Neuron (in vitro differentiated cells): Measurements from ENCODE around the gene VWA7.
"Not testable (repeated sequence)": the region's sequence is repeated elsewhere in the genome, so short reads cannot be mapped to it uniquely, and the experiment has no call there.

Experiments
- H2AFZ ChIP-seq: one replicate; pipeline ENCODE4 v1.6.1; 2013; ENCODE audit warnings: low read depth, mild to moderate bottlenecking, inconsistent platforms, low read length, moderate library complexity
- H3K27me3 ChIP-seq: one replicate; pipeline ENCODE4 v1.6.1; 2013; ENCODE audit warnings: low read length; ENCODE audit not compliant: insufficient read depth
- H3K36me3 ChIP-seq: one replicate; pipeline ENCODE4 v1.6.1; 2013; ENCODE audit warnings: low read length; ENCODE audit not compliant: insufficient read depth
- H3K4me1 ChIP-seq: one replicate; pipeline ENCODE4 v1.6.1; 2013; ENCODE audit warnings: low read length; ENCODE audit not compliant: insufficient read depth
- H3K4me3 ChIP-seq: 2 replicates; pipeline ENCODE4 v1.5.1; 2013; ENCODE audit warnings: mild to moderate bottlenecking, low read length, moderate library complexity
- H3K9me3 ChIP-seq: one replicate; pipeline ENCODE4 v1.6.1; 2013; ENCODE audit warnings: low read length

VWA7 gene

GRCh38 chr6:31814677-31815024 is 37.5 kb upstream of the VWA7 start:
- peaks cover 2% of the 10 kb centered on the region for H3K9me3 ChIP-seq
- no peaks in the 10 kb centered on the region for H3K27me3 ChIP-seq
- no peak overlapping the region for H3K4me3 ChIP-seq
- H3K36me3 ChIP-seq, result no peaks in the 10 kb centered on the region
- H2AFZ ChIP-seq, result no peak overlapping the region
- H3K4me1 ChIP-seq, result no peaks in the 10 kb centered on the region

GRCh38 chr6:31813465-31813849 is 36.3 kb upstream of the VWA7 start:
- Histone ChIP-seq H3K27me3 (no peaks in the 10 kb centered on the region), H3K4me3 (no peak overlapping the region), H3K9me3 (peaks cover 2% of the 10 kb centered on the region), H3K4me1 (no peaks in the 10 kb centered on the region), H3K36me3 (no peaks in the 10 kb centered on the region), H2AFZ (no peak overlapping the region)

- Histone ChIP-seq H3K27me3 (no peaks in the 10 kb centered on the region), H3K9me3 (peaks cover 2% of the 10 kb centered on the region), H3K36me3 (no peaks in the 10 kb centered on the region), H3K4me3 (no peak overlapping the region), H2AFZ (no peak overlapping the region), H3K4me1 (no peaks in the 10 kb centered on the region)
Measured at GRCh38 chr6:31811645-31812044, 34.5 kb upstream of the VWA7 start.

- not testable (repeated sequence) for H2AFZ ChIP-seq, H3K9me3 ChIP-seq, H3K4me1 ChIP-seq, H3K27me3 ChIP-seq, H3K4me3 ChIP-seq
- H3K36me3 ChIP-seq, result peaks cover 12% of the 10 kb centered on the region
Measured at GRCh38 chr6:31808599-31808998, 31.5 kb upstream of the VWA7 start.

GRCh38 chr6:31806470-31807272 is 29.5 kb upstream of the VWA7 start, which contains the start of gene LSM2:
LSM2 (minus strand) TSS chr6:31806966; CDS start chr6:31806757, 209 bp downstream.
- Histone ChIP-seq H3K27me3 (no peaks in the 10 kb centered on the region), H3K4me3 (peak within 1 kb of the TSS; percentile 85), H3K9me3 (no peaks in the 10 kb centered on the region), H3K36me3 (peaks cover 20% of the 10 kb centered on the region), H3K4me1 (peaks cover 9% of the 10 kb centered on the region), H2AFZ (peak within 1 kb of the TSS; percentile 70)

GRCh38 chr6:31805939-31806469 is 28.9 kb upstream of the VWA7 start:
- Histone ChIP-seq H3K4me3 (peak overlapping the region; percentile 85), H3K9me3 (no peaks in the 10 kb centered on the region), H3K27me3 (no peaks in the 10 kb centered on the region), H3K36me3 (peaks cover 25% of the 10 kb centered on the region), H3K4me1 (peaks cover 9% of the 10 kb centered on the region), H2AFZ (peak overlapping the region; percentile 70)

- H3K36me3 ChIP-seq, result peaks cover 44% of the 10 kb centered on the region
- H3K4me1 ChIP-seq, H3K27me3 ChIP-seq, H3K4me3 ChIP-seq, H2AFZ ChIP-seq, H3K9me3 ChIP-seq: not testable (repeated sequence)
Measured at GRCh38 chr6:31801031-31801927, 24.2 kb upstream of the VWA7 start.

- no peaks in the 10 kb centered on the region for H3K9me3 ChIP-seq
- no peaks in the 10 kb centered on the region for H3K27me3 ChIP-seq
- H3K4me3 ChIP-seq, result no peak overlapping the region
- no peaks in the 10 kb centered on the region for H3K4me1 ChIP-seq
- peaks cover 41% of the 10 kb centered on the region for H3K36me3 ChIP-seq
- no peak overlapping the region for H2AFZ ChIP-seq
Measured at GRCh38 chr6:31799781-31800180, 22.7 kb upstream of the VWA7 start.

GRCh38 chr6:31797588-31797987 is 20.5 kb upstream of the VWA7 start:
- H3K4me1 ChIP-seq, result peaks cover 13% of the 10 kb centered on the region
- no peak overlapping the region for H3K4me3 ChIP-seq
- no peaks in the 10 kb centered on the region for H3K9me3 ChIP-seq
- H3K27me3 ChIP-seq, result no peaks in the 10 kb centered on the region
- no peak overlapping the region for H2AFZ ChIP-seq
- H3K36me3 ChIP-seq, result peaks cover 27% of the 10 kb centered on the region

GRCh38 chr6:31796993-31797385 is 19.9 kb upstream of the VWA7 start:
- H3K4me3 ChIP-seq, result no peak overlapping the region
- no peak overlapping the region for H2AFZ ChIP-seq
- peaks cover 13% of the 10 kb centered on the region for H3K4me1 ChIP-seq
- H3K36me3 ChIP-seq, result peaks cover 32% of the 10 kb centered on the region
- H3K27me3 ChIP-seq, result no peaks in the 10 kb centered on the region
- H3K9me3 ChIP-seq, result no peaks in the 10 kb centered on the region

GRCh38 chr6:31795616-31796298 is 18.6 kb upstream of the VWA7 start, which contains the start of gene VARS1:
VARS1 (minus strand) TSS chr6:31795752; CDS start chr6:31795217, 535 bp downstream.
- H3K36me3 ChIP-seq, result peaks cover 34% of the 10 kb centered on the region
- H2AFZ ChIP-seq, result peak within 1 kb of the TSS; percentile 60
- peak within 1 kb of the TSS; percentile 83 for H3K4me3 ChIP-seq
- H3K27me3 ChIP-seq, result no peaks in the 10 kb centered on the region
- H3K4me1 ChIP-seq, result peaks cover 13% of the 10 kb centered on the region
- H3K9me3 ChIP-seq, result no peaks in the 10 kb centered on the region

GRCh38 chr6:31794866-31795615 is 17.9 kb upstream of the VWA7 start:
- peaks cover 13% of the 10 kb centered on the region for H3K4me1 ChIP-seq
- peak overlapping the region; percentile 60 for H2AFZ ChIP-seq
- peaks cover 37% of the 10 kb centered on the region for H3K36me3 ChIP-seq
- no peaks in the 10 kb centered on the region for H3K27me3 ChIP-seq
- H3K4me3 ChIP-seq, result peak overlapping the region; percentile 83
- H3K9me3 ChIP-seq, result no peaks in the 10 kb centered on the region
